NCI-H2227 (cell line): Measurements from ENCODE around the gene MAB21L3.

Experiments used
- DNase-seq: peaks from one replicate; lab custom pipeline; 2025; ENCODE audit not compliant: unreplicated experiment; lab: John Stamatoyannopoulos, UW

MAB21L3 gene

GRCh38 chr1:116110567-116111523 lies at the start of gene MAB21L3:
TSS of gene MAB21L3 (plus strand) at chr1:116111399. CDS start at chr1:116112616, 1,217 bp downstream.
- DNase-seq: peak; percentile 36

GRCh38 chr1:116062201-116062600 lies 49.0 kb upstream of the MAB21L3 start:
- DNase-seq: no peak

- no peak for DNase-seq
Measured at GRCh38 chr1:116064616-116065015, 46.6 kb upstream of the MAB21L3 start.

GRCh38 chr1:116066868-116067565 lies 44.2 kb upstream of the MAB21L3 start:
- no peak for DNase-seq

GRCh38 chr1:116067566-116067890 lies 43.7 kb upstream of the MAB21L3 start:
- DNase-seq: no peak

- no peak for DNase-seq
Measured at GRCh38 chr1:116075575-116075974, 35.6 kb upstream of the MAB21L3 start.

GRCh38 chr1:116075990-116076389 lies 35.2 kb upstream of the MAB21L3 start:
- no peak for DNase-seq

GRCh38 chr1:116076831-116077230 lies 34.4 kb upstream of the MAB21L3 start:
- DNase-seq: no peak

- no peak for DNase-seq
Measured at GRCh38 chr1:116078699-116079223, 32.4 kb upstream of the MAB21L3 start.

GRCh38 chr1:116087628-116088027 lies 23.6 kb upstream of the MAB21L3 start:
- DNase-seq: no peak

- DNase-seq: no peak
Measured at GRCh38 chr1:116089870-116090269, 21.3 kb upstream of the MAB21L3 start.

- no peak for DNase-seq
Measured at GRCh38 chr1:116091083-116091482, 20.1 kb upstream of the MAB21L3 start.

- no peak for DNase-seq
Measured at GRCh38 chr1:116092752-116093489, 18.3 kb upstream of the MAB21L3 start.

GRCh38 chr1:116095027-116095426 lies 16.2 kb upstream of the MAB21L3 start:
- DNase-seq: no peak

- no peak for DNase-seq
Measured at GRCh38 chr1:116096013-116096618, 15.1 kb upstream of the MAB21L3 start.

GRCh38 chr1:116097626-116098025 lies 13.6 kb upstream of the MAB21L3 start:
- DNase-seq: no peak

- peak; percentile 25 for DNase-seq
Measured at GRCh38 chr1:116099379-116099778, 11.8 kb upstream of the MAB21L3 start.

GRCh38 chr1:116099919-116100318 lies 11.3 kb upstream of the MAB21L3 start:
- no peak for DNase-seq

- peak; percentile 23 for DNase-seq
Measured at GRCh38 chr1:116104667-116105066, 6.5 kb upstream of the MAB21L3 start.

- no peak for DNase-seq
Measured at GRCh38 chr1:116105996-116106395, 5.2 kb upstream of the MAB21L3 start.

GRCh38 chr1:116106646-116107045 lies 4.6 kb upstream of the MAB21L3 start:
- DNase-seq: no peak
